Inflammatory macrophage treated with lipopolysaccharide for 1 hour (primary cell): ENCODE data around the gene SERPINE2.

ENCODE experiments used
- DNase-seq, 2 donors: peaks; one replicate each; pipeline ENCODE4 v3.0.0-alpha.2; 2020 to 2022

SERPINE2 gene

DNA sequence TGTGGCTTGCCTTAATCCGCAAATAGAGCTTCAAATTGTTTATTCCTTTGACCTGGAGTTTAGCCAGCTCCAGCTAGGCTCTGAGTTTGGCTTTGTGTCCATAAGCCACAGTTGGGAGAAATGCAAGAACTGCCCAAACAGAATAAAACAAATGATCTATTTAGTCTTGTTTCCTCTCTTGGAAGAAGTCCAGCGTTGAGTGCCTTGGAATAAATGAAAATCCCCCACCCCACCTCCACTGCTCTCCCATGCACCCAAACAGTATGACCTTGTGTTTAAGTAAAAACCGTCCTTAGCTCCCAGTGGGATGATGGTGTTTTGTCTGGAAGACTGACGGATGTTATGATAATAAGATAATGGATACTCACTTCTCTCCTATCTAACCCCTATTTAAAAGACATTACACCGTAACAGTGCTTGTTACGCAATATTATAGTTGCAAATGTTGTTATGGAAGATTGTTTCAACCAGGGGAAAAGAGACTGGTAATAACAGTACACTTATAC is 3.2 kb upstream of the SERPINE2 start:
- DNase-seq: no peak

DNA sequence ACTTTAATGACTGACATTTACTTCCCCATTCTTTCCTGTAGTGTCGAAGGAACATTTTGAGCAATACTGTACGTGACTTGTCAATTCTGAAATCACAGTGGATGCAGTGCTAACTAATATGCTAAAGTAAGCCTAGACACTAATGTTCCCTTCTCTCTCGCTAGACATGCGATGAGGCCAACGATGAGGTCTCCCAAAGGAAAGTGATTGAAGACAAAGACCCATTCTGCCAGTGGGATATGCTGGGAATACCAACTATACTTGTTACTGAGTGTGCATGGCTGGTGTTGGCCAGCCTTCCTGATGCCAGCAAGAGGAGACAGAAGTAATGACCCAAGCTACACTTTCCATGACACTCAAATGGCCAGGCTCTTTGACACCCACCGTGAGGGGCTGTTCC is 2.5 kb upstream of the SERPINE2 start:
- DNase-seq: peak; percentile 22 to 24

DNA sequence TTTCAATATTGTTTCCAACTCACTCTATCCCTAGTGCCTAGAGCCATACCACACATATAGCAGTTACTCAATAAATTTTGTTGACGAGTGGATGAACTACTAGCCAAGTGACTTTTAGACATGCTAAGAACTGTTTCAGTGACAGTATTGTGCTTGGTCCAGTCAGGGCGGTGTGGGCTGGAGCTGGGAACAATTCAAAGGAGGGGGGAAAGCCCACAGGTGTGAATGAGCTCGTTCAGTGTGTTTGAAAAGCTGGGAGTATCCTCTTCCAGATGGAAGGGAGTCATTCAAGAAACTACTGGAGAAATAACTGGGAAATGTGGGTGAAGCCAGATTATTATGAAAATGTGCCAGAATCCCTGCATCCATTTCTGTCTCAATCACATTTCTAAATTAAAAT is 1.7 kb upstream of the SERPINE2 start:
- no peak for DNase-seq

DNA sequence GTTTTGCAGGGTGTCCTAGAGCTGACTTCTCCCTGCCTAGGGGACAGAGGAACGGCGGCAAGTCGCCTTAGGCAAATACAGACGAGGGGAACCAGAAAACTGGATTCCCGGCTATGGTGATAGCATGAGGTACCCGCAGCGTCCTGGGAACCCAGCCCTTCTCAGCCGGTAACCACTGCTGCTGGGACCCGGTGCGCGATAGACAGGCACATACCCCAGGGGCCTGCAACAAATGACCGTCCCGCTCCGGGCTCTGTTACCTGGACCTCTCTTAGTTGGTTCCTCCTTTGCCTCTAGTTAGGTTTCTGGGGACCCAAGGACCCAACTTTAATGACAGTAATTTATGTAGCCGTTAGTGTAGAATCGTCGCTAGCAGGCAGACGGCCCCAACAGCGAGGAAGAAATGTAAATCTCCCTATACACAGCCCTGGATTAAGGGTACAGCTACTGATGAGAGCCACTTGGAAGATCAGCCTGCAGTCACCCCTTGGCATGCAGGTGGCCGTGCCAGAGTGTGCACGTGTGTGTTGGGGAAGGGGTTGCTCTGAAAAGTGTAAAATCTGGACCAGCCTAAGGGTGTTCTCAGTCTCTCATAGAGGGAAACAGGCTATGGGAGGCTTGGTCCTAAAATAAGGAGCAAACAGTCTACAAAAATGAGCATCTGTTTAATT is 819 bp upstream of the SERPINE2 start:
- DNase-seq: no peak

DNA sequence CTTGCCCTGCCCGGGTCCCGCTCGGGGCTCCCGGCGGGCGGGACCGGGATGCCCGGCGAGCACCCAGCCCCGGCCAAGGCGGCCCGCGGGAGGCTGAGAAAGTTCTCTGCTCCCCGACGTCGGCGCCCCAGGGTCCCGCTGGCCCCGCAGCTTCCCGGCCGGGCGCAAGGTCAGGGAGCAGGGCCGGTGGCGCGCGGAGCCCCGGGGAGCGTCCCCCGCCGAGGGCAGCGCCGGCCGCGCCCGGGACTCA is 331 bp downstream of the SERPINE2 start:
- DNase-seq: no peak

DNA sequence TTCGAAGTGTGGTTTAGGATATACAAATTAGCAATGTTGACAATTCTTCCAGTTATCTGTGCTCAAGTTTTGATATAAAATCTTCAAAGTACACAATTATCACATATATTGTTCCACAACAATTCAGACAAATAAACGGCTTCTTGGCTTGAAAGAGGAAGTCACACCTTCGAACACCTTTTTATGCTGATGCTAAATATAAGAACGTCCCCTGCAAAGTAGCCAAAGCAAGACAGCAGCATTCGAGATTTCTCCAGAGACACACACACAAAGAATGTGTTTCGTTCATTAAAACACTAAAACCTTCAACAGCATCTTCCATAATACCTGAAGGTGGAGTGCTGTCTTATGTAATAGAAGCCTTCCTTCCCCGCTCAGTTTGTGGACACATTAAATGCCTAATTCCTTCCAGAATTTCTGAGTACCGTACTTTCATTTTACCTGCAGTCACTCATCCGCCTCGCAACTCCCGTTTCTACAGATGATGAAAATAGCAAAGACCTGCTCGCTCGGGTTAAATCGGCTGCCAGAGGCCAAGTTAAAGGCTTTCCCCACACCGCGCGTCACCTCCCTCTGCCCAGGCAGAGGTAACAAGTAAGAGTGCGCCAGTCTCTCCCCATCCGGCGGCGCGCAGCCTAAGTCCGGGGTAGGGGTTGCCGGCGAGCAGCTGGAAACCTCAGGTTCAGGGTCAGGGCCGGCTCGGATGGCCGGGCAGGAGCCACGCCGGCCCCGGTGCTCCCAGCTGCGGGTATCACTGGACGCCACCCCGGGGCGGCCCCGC is 847 bp downstream of the SERPINE2 start:
- no peak for DNase-seq

DNA sequence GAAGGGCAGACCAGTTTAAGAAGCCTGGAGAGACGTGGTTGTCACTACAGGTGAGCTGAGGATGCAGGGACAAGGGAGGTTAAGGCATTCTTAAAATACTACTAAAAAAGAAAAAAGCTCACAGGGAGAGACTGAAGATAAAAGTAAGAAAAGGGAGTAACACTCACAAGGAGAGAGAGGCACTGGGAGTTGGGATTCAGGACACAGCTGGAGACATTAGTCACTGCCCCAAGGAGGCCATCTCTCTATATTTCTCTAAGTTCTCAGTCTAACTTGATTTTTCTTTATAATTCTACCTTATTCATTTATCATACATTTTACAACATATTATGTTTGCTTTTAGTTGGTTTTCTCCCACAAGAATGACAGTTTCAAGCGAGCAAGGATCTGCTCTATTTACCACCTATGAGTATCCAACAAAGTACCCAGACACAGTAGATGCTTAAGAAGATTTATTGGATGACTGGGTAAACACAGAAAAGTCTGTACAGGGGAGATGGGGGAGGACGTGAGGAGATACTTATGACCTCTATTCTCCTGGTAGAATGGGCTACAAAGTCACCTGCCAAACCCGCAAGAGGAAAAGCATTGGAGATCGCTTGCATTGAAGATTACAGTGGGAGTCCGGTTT is 2.2 kb downstream of the SERPINE2 start:
- DNase-seq: no peak

DNA sequence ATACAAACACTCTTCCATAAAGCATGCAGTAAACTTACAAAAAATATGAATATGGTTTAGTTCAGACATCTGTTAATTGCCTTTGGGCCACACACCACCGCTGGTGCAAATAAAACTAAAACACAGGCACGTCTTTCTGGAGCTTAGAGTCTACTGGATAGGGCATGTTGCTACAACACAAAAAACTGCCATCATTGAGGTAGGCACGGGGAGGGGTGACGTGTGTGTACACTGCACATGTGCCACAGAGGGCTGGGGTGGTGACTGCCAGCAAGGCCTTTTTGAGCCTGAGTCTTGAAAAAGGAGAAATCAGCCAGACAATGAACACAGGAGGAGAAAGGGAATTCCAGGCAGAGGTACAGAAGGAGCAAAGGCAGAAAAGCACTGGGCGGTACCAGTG is 5.1 kb downstream of the SERPINE2 start:
- DNase-seq: no peak

DNA sequence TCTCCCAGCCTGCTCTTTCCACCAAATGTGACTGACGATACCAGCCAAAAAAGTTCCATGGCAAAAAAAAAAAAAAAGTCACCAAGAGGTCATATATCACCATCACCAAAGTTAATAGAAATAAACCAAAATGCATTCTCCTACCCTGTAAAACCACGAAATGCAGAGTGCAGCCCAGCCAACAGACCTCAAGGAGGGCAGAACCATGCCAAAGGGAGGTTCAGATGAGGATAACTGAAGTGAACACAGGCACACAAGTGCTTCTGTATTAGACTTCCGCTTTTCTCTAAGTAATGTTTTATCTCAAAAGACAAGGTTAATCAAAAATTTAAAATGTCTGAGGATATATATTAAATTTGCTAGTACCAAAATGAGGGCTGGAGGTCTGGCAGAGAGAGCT is 5.5 kb downstream of the SERPINE2 start:
- no peak for DNase-seq

DNA sequence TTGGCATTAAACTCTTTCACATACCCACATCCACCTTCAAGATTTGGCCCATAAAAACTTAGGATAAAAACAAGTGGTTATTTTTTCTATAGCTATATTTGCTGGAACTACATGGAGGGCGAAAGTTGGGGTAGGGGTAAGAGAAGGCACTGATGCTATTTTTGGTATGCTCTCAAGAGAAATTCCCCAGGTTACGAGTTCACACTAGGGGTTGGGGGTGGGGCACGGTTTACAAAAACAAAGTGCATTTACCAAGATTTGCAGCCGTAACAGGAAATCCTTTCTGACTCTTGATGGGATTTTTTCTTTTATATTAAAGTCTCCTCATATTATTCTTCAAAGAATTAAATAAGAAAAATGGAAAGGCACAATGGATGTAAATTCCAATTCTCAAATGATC is 6.8 kb downstream of the SERPINE2 start:
- DNase-seq: no peak

DNA sequence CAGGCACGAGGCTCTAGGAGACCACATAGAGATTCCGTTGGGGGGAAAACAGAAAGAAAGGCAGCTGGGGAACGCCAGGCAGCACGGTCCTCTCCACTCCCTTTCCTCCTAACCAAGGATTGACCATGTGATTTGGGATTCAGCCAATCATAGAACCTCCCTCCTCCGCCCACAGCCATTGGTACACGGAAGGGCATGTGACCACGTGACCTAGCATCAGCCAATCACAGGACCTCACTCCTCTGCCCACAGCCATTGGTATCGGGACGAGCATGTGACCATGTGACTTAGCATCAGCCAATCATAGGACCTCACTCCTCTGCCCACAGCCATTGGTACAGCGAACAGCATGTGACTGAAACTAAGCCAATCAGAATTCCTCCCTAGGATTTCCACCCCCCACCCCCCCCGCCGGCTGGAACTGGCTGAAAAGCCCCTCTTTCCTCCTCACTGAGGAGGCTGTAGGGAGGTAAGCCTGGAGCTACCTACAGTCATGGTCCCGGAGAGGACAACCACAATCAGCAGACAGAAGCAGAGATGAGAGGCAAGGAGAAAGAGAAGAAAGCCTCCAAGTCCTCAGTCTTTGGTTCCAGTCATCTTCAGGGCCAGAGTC is 7.6 kb downstream of the SERPINE2 start:
- DNase-seq: no peak

DNA sequence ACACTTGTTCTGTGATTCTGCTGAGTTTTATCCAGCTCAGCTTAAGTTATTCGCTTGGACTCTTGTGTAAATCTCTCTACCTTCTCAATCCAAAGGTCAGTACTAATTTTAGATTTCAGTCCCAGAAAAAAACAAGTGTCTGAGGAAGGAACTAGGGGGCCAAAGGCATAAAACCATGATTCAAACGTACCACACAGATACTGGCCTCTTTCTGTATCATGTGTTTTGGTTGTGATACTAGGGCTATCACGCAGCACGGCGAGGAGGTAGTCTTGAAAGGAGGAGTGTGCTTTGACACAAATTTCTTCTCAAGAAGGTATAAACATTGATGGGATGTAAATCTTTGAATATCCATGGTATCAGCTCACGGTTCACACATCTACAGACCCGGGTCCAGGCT is 8.3 kb downstream of the SERPINE2 start:
- no peak for DNase-seq

DNA sequence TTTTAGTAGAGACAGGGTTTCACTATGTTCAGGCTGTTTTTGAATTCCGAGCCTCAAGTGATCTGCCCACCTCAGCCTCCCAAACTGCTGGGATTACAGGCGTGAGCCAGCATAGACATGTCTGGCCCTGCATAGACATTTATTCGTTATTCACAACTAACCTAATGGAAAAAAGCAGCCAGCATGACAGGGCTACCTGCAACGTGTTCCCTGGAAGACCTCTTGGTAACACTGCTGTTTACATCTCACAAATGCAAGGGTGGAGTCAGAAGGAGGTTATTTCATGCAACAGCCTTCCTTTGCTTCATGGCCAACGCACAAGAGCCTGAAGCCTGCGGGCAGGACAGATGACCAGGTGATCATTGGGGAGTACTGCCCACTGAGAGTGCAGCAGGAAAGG is 9.2 kb downstream of the SERPINE2 start:
- no peak for DNase-seq

DNA sequence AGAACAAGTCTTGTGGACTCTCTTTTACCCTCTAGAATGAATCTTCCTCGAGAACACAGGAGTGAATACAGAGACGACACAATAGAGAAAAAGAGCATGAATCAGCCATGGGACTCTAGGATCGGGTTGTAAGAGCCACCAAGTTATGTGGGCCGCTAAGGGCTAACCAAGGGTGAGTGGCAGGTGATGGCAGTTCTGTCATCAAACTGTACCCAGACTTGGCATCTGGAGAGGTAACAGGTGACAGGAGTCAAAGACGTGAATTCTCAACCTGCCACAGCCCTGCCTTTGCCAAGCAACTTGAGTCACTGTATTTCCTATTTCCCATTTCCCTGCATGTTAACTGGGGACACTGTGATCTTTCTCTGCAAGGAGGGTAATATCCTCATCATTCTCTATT is 11.2 kb downstream of the SERPINE2 start:
- DNase-seq: no peak

DNA sequence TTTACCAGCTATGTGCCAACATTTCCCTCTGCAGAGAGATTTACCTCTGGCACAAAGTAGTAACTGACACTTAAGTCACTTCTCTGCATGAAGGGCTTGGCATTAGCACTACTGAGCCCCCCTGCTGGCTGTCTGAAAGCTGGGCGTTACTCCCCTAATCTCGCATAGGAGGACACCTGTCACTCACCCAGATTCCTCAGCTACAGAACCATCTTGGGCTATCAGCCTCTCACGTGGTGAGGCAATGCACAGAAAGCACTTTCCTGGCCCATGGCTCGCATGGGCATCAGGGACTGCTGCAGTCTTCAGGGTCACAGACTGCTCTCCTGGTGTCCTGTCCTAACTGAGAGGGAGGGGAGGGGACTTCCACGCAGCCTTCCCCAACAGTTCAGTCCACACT is 12.0 kb downstream of the SERPINE2 start:
- DNase-seq: no peak

DNA sequence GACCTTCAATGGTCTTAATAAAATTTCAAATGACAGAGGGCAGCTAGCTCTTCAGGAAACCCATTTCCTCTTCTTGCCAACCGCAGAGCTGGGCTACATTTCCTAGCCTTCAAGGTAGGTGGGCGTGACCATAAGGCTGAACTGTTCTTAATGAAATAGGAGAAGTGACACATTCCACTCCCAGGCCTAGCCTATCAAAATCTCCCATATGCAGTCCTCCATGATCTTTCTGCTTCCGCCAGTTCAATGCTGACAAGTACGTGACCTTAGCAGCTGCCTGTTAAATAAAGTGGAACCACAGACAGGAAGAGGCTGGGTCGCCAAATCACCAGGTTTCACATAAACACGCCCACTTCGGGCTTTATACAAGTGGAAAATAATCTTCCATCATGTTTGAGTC is 13.2 kb downstream of the SERPINE2 start:
- peak; percentile 77 to 86 for DNase-seq

DNA sequence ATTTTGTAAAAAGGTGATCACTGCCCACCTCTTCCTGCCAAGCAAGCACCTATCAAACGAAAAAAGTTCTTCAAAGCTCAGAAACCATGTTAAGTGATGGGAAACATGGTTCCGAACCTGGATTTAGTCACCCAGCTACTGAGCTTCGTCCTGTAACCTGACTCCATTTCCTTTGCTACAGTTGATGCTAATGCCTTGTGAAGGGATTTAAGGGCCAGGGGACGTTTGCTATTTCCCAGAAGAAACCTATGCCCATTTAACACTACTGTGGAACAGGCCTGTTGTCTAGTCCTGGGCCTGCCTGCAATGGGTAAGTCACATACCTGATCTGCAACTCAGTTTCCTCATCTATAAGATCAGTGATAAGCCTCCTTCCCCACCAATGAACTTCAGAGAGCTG is 14.8 kb downstream of the SERPINE2 start:
- DNase-seq: no peak

DNA sequence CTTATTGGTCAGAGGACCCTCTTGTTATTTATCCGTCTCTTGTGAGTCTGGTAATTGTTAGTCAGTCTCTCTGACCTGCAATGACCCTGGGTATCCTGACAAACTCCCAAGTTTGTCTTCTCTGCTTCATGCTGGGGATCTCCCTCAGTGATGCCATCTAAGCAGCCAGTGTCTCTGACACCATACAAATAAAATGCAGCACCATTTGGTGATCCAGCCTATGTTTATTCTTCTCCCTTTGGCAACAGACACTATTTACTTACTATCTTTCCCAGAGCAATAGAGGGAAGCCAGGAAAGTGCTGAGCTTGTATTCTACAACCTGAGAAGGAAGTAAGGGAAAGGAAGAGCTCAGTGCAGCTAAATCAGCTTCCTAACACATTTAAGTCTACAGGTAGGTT is 15.9 kb downstream of the SERPINE2 start:
- no peak for DNase-seq

DNA sequence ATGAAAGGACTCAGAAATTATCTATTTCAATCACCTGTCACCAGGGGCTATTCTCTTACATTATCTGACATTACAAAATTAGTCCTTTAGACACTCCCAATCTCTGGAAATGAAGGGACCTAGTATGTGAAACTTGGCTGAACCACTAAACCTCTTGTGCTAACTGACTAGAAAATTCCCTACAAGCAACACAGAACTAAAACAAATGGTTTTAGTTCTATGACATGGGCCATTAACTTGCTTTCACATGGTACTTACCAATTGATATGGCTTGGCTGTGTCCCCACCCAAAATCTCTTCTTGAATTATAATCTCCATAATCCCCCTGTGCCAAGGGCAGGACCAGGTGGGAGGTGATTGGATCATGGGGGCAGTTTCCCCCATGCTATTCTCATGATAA is 16.6 kb downstream of the SERPINE2 start:
- no peak for DNase-seq

DNA sequence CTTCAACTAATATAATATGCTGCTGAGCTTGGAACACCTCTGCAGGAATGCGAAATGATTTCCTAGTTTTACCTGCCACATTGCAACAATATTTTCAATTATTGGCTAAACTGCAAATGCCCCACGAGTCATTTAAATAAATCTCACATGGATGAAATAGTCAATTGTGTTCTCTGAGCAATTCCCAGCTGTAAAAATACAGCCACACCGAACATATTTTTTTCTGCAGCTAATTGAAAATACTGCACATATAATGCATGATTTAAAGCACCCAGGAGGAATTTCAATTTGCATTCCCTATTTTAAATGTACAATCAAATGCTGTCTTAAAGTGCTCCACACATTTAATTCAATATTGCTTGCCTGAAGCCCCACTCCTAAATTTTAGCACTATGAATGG is 18.6 kb downstream of the SERPINE2 start:
- DNase-seq: no peak

DNA sequence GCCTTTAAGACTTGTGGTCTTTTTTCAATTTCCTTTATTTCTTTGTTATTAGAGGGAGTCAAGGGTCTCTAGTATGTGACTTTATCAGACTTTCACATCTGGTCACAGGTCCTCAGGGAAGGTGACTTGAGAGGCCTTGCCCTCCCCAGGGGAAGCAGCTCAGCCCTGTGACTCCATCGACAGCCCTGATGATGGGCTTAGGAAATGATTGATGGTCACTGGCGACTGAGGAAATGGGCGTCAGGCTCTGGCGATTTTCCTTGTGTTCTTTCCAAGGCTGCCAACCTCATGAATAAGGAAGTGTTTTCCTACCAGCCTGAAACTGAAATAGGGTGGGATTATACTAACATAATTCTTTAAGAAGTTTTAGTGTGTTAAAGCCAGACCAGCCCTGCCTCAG is 21.1 kb downstream of the SERPINE2 start:
- no peak for DNase-seq

DNA sequence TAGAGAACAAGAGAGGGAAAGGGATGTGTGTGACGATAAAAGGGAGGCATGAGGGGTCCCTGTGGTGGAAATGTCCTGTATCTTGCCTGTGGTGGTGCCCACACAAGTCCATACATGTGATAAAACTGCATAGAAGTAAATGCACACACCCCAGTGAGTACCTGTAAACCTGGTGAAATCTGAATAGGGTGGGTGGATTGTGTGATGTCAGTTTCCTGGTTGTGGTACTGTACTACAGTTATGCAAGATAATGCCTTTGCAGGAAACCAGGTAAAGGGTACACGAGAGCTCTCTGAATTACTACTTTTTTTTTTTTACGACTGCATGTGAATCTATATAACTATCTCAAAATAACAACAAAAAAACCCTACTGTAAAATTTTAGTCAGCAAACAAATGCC is 22.1 kb downstream of the SERPINE2 start:
- DNase-seq: no peak

DNA sequence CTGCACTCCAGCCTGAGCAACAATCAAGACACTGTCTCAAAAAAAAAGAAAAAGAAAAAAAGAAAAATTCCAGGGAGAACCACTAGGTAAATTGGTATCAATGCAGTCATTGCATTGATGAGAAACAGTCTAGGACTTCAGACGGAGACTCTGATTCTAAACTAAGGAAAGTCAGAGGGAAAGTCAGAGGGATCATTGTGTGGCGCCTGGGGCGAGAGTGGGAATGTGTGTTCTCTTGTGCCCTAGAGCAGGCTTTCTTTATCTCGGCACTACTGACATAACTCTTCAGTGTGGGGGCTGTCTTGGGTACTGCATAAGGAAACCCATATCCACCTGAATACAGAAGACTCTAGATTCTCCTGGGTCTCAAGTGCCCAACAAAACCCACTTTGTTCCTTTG is 24.8 kb downstream of the SERPINE2 start:
- no peak for DNase-seq

DNA sequence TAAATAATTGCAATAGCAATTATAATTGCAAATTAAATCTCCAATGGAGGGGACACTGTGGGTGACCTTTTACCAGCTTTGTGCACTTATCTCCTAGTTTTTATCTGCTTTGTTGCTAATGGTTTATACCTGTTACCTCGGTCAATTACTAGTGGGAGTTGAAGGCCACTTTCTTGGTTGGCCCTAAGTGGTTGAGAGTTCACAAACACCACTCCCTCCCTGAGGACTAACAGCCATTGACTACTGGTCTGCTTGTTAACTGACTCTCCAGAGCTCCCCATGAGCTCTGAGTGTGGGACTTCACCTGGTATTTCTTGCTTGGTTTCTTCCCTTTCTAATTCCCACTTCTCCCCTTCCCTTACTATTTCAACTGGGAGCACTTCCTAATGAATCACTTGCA is 27.2 kb downstream of the SERPINE2 start:
- no peak for DNase-seq
